ENCODE results near the gene CSN2. TPM values are rescaled to one million over a fixed set of nuclear protein-coding genes. Genes with fewer than 3 reads are reported as not detected.
"Not testable (repeated sequence)": the region's sequence is repeated elsewhere in the genome, so short reads cannot be mapped to it uniquely, and the experiment has no call there.

The CSN2 gene
- total and polyA plus RNA-seq, 2 donors (not counting 3 experiments of a cell fraction or from before 2014, with no cell fraction given) = not detected

DNA sequence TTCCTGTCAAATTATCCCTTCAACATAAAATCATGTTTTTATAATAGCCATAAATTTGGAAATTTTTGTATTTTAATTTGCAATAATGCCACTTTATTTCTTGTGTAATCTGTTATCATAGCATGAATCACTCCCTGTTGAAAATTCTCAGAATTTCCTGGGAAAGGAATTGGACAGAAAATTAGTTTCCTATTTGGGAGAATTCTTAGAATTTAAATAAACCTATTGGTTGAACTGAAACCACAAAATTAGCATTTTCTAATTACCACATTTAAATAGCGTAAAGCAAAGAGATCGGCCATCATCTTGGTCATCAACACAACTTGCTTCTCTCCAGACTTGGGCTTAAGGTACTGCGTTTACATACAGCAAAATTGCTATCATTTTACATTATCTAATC is 34.8 kb downstream of the CSN2 start, which contains the start of gene CSN1S1:
TSS of gene CSN1S1 (plus strand) at position 301 of the 400 bp plus-strand sequence. CDS start 1,488 bp downstream, outside the sequence.
- Histone ChIP-seq H3K9ac (replicated peaks; ENCODE audit: extremely low read depth, insufficient read depth, low read length) (no peak within 1 kb of the TSS), H4K20me1 (replicated peaks; ENCODE audit: control insufficient read depth, extremely low read depth, insufficient read depth, low read length) (no peaks in the 10 kb centered on the region), H3K9me1 (replicated peaks; ENCODE audit: control insufficient read depth, extremely low read depth, insufficient read depth, low read length) (no peaks in the 10 kb centered on the region), H2AFZ (ENCODE audit: low read depth, low read length) (no peak within 1 kb of the TSS), H3K4me1 (ENCODE audit: control insufficient read depth, extremely low read depth, insufficient read depth, low read length) (no peaks in the 10 kb centered on the region), H3K4me2 (ENCODE audit: insufficient read depth, low read length) (no peak within 1 kb of the TSS), H3K9me3 (replicated peaks; ENCODE audit: control insufficient read depth, insufficient read depth, low read length) (no peaks in the 10 kb centered on the region), H3K79me2 (ENCODE audit: control insufficient read depth, insufficient read depth, low read length) (no peaks in the 10 kb centered on the region), H3K4me3 (replicated peaks in 1 of 3; ENCODE audit: insufficient read depth in 1 of 3, low read depth in 1 of 3, low read length in 3 of 3) (no peak within 1 kb of the TSS), H3K27ac (ENCODE audit: insufficient read depth, low read depth, low read length) (no peak within 1 kb of the TSS), H3K36me3 (ENCODE audit: control insufficient read depth in 2 of 2, extremely low read depth in 1 of 2, insufficient read depth in 2 of 2, low read length in 2 of 2) (no peaks in the 10 kb centered on the region), H3K27me3 (ENCODE audit: control insufficient read depth in 2 of 2, insufficient read depth in 2 of 2, low read length in 2 of 2) (no peaks in the 10 kb centered on the region)
- ChIA-PET CTCF (no interaction called here), POLR2A (no interaction called here)
- TF ChIP-seq MAX (IDR thresholded peaks at IDR 0.05; ENCODE audit: insufficient read depth, insufficient read length) (no peak), EZH2 (IDR thresholded peaks at IDR 0.05; ENCODE audit: borderline replicate concordance, low read depth, low read length, severe bottlenecking) (no peak), JUN (IDR thresholded peaks at IDR 0.05; ENCODE audit: borderline replicate concordance, insufficient read depth, insufficient read length, low read depth) (no peak), POLR2A (IDR thresholded peaks at IDR 0.05; ENCODE audit: low read depth, low read length) (no peak), GATA2 (IDR thresholded peaks at IDR 0.05; ENCODE audit: insufficient read depth, insufficient read length, low read depth, low read length) (no peak)
- FAIRE-seq = no peak
- dilution Hi-C loops (cut with MboI; ENCODE audit: extremely low pct_ligation_motif_present, low sequenced_read_pairs) = no loop called here
- intact Hi-C loops (cut with micrococcal nuclease) = no loop called here
- no peak for DNase-seq (ENCODE audit: low read depth, low spot score)
- no TSS peak for BruUV-seq (replicated peaks)

GRCh38 chr4:69923782-69924410 is 41.6 kb downstream of the CSN2 start:
- POLR2A ChIA-PET = interaction anchor here (0.7 kb wide), 1 partner anchor 272 kb away, joined by 5 read pairs; no protein-coding TSS in a partner anchor
- DNase-seq (ENCODE audit: low read depth, low spot score); H3K9me1 ChIP-seq (replicated peaks; ENCODE audit: control insufficient read depth, extremely low read depth, insufficient read depth, low read length); H4K20me1 ChIP-seq (replicated peaks; ENCODE audit: control insufficient read depth, extremely low read depth, insufficient read depth, low read length); intact Hi-C loops (cut with micrococcal nuclease); H2AFZ ChIP-seq (ENCODE audit: low read depth, low read length); FAIRE-seq; H3K9ac ChIP-seq (replicated peaks; ENCODE audit: extremely low read depth, insufficient read depth, low read length); CTCF ChIA-PET; H3K4me2 ChIP-seq (ENCODE audit: insufficient read depth, low read length); H3K4me1 ChIP-seq (ENCODE audit: control insufficient read depth, extremely low read depth, insufficient read depth, low read length); H3K27me3 ChIP-seq (ENCODE audit: control insufficient read depth in 2 of 2, insufficient read depth in 2 of 2, low read length in 2 of 2); H3K36me3 ChIP-seq (ENCODE audit: control insufficient read depth in 2 of 2, extremely low read depth in 1 of 2, insufficient read depth in 2 of 2, low read length in 2 of 2); H3K27ac ChIP-seq (ENCODE audit: insufficient read depth, low read depth, low read length); H3K79me2 ChIP-seq (ENCODE audit: control insufficient read depth, insufficient read depth, low read length); H3K9me3 ChIP-seq (replicated peaks; ENCODE audit: control insufficient read depth, insufficient read depth, low read length); H3K4me3 ChIP-seq (replicated peaks in 1 of 3; ENCODE audit: insufficient read depth in 1 of 3, low read depth in 1 of 3, low read length in 3 of 3); BruUV-seq (replicated peaks); dilution Hi-C loops (cut with MboI; ENCODE audit: extremely low pct_ligation_motif_present, low sequenced_read_pairs): not testable (repeated sequence)
